Measurements from ENCODE around the gene MTHFD2L. TPM values are rescaled to one million over a fixed set of nuclear protein-coding genes. Genes with fewer than 3 reads are reported as not detected.

The MTHFD2L gene
- total and polyA plus RNA-seq, 10 of the 15 experiments (the other 5 are each of a cell fraction or from before 2014, with no cell fraction given): 4.8 to 25.4 (median 14.4) TPM

- TF ChIP-seq SKIL (IDR thresholded peaks at IDR 0.05; ENCODE audit: low read depth, poor library complexity, severe bottlenecking) (no peak), TCF12 (IDR thresholded peaks at IDR 0.05; ENCODE audit: low read depth, low read length) (no peak), BMI1 (IDR thresholded peaks at IDR 0.05; ENCODE audit: borderline replicate concordance) (no peak), JUND (IDR thresholded peaks at IDR 0.05; ENCODE audit: low read depth, low read length) (no peak)
- Histone ChIP-seq H3K4me1 (ENCODE audit: control insufficient read depth, insufficient read depth, low read length) (no peaks in the 10 kb centered on the region), H2AFZ (ENCODE audit: control insufficient read depth, low read depth, low read length) (no peak overlapping the region), H4K20me1 (ENCODE audit: control insufficient read depth, insufficient read depth) (no peaks in the 10 kb centered on the region), H3K27me3 (replicated peaks in 1 of 2; ENCODE audit: control insufficient read depth in 2 of 2, insufficient read depth in 2 of 2, low read length in 1 of 2) (peaks cover 0 to 1% of the 10 kb centered on the region in 2 experiments; a peak in 1 of 4 replicates), H3K79me2 (ENCODE audit: control insufficient read depth, insufficient read depth, low read length) (no peaks in the 10 kb centered on the region), H3K4me3 (no peak overlapping the region), H3K36me3 (ENCODE audit: control insufficient read depth in 2 of 2, insufficient read depth in 2 of 2, low read length in 1 of 2) (no peaks in the 10 kb centered on the region), H3K27ac (ENCODE audit: control insufficient read depth, insufficient read depth) (no peak overlapping the region), H3K9ac (ENCODE audit: control insufficient read depth, insufficient read depth, low read length) (no peak overlapping the region), H3K9me3 (replicated peaks; ENCODE audit: control insufficient read depth, insufficient read depth, low read length) (no peaks in the 10 kb centered on the region), H3K4me2 (ENCODE audit: control insufficient read depth, insufficient read depth) (no peak overlapping the region)
- 33% methylated on average over 1 of the region's 1 CpG for WGBS (ENCODE audit: insufficient coverage, insufficient replicate concordance, low lambda C conversion rate, missing lambda C conversion rate)
- intact Hi-C loops (cut with micrococcal nuclease; ENCODE audit: unreplicated experiment) (no loop called here), in situ Hi-C loops (cut with MboI) (no loop called here)
- ChIA-PET POLR2A (interaction anchor here (0.6 kb wide), 1 partner anchor 1265 kb away, joined by 3 read pairs; no protein-coding TSS in a partner anchor), SMC1A (ENCODE audit: uncharacterized antibody, unreplicated experiment) (no interaction called here), RAD21 (ENCODE audit: unreplicated experiment) (no interaction called here), CTCF (interaction anchor here (1.3 kb wide), 1 partner anchor 26 kb away, joined by 3 read pairs; no protein-coding TSS in a partner anchor)
- no peak for ATAC-seq
- DNase-seq (ENCODE audit: low read depth, low spot score): no peak
- FAIRE-seq: no peak
- BruUV-seq (replicated peaks): no TSS peak
Observed at GRCh38 chr4:74108457-74109115, 49.3 kb upstream of the MTHFD2L start.
